ENCODE results near the gene ADSS1.

The ADSS1 gene

GRCh38 chr14:104735830-104736642 lies 12.0 kb downstream of the ADSS1 start:
- no peak overlapping the region for H2AFZ ChIP-seq (ENCODE audit: low read length)

GRCh38 chr14:104738375-104739019 lies 14.5 kb downstream of the ADSS1 start:
- H3F3A ChIP-seq (ENCODE audit: insufficient read depth, low read length) = no peaks in the 10 kb centered on the region
- no peak for TF ChIP-seq EZH2 (IDR thresholded peaks at IDR 0.05; ENCODE audit: borderline replicate concordance, low read length)
- H3K4me1 ChIP-seq (ENCODE audit: insufficient read depth, low read length, severe bottlenecking) = no peaks in the 10 kb centered on the region
- no peak overlapping the region for H3K4me3 ChIP-seq (ENCODE audit: low read depth, low read length, poor library complexity, severe bottlenecking)
- no peaks in the 10 kb centered on the region for H3K79me2 ChIP-seq (ENCODE audit: insufficient read depth, low read length)
- H3K9me2 ChIP-seq (ENCODE audit: low read depth, low read length) = no peaks in the 10 kb centered on the region
- H3K27me3 ChIP-seq (ENCODE audit: insufficient read depth, low read length) = peaks cover 32% of the 10 kb centered on the region; the same call in 1 of the 2 replicates
- no peak overlapping the region for H3K9ac ChIP-seq (ENCODE audit: low read length)
- H2AFZ ChIP-seq (ENCODE audit: low read length) = no peak overlapping the region
- H4K20me1 ChIP-seq (ENCODE audit: insufficient read depth, low read length) = no peaks in the 10 kb centered on the region
- no peak overlapping the region for H3K27ac ChIP-seq (ENCODE audit: low read depth, low read length, poor library complexity, severe bottlenecking)
- no peaks in the 10 kb centered on the region for H3K36me3 ChIP-seq (ENCODE audit: insufficient read depth, low read length)
- no peak overlapping the region for H3K4me2 ChIP-seq (ENCODE audit: low read length)
- no peaks in the 10 kb centered on the region for H3K9me3 ChIP-seq (ENCODE audit: low read length)

More at GRCh38 chr14:104735830-104736642, 12.0 kb downstream of the ADSS1 start:
- Histone ChIP-seq H3K9ac (ENCODE audit: low read length) (no peak overlapping the region), H3K4me3 (ENCODE audit: low read depth, low read length, poor library complexity, severe bottlenecking) (no peak overlapping the region), H3K4me1 (ENCODE audit: insufficient read depth, low read length, severe bottlenecking) (no peaks in the 10 kb centered on the region), H3K27ac (ENCODE audit: low read depth, low read length, poor library complexity, severe bottlenecking) (no peak overlapping the region), H3K9me3 (ENCODE audit: low read length) (no peaks in the 10 kb centered on the region), H3K36me3 (ENCODE audit: insufficient read depth, low read length) (no peaks in the 10 kb centered on the region), H4K20me1 (ENCODE audit: insufficient read depth, low read length) (no peaks in the 10 kb centered on the region), H3K27me3 (ENCODE audit: insufficient read depth, low read length) (peaks cover 28% of the 10 kb centered on the region; the same call in 1 of the 2 replicates), H3K4me2 (ENCODE audit: low read length) (no peak overlapping the region), H3K79me2 (ENCODE audit: insufficient read depth, low read length) (no peaks in the 10 kb centered on the region), H3F3A (ENCODE audit: insufficient read depth, low read length) (no peaks in the 10 kb centered on the region), H3K9me2 (ENCODE audit: low read depth, low read length) (no peaks in the 10 kb centered on the region)
- no peak for TF ChIP-seq CTCF (IDR thresholded peaks at IDR 0.05; ENCODE audit: low read length)
- TF ChIP-seq EZH2 (IDR thresholded peaks at IDR 0.05; ENCODE audit: borderline replicate concordance, low read length) = no peak

GRCh38 chr14:104739026-104739425 lies 15.0 kb downstream of the ADSS1 start:
- Histone ChIP-seq H3K9me2 (ENCODE audit: low read depth, low read length) (no peaks in the 10 kb centered on the region), H3K4me1 (ENCODE audit: insufficient read depth, low read length, severe bottlenecking) (no peaks in the 10 kb centered on the region), H4K20me1 (ENCODE audit: insufficient read depth, low read length) (no peaks in the 10 kb centered on the region), H3K9me3 (ENCODE audit: low read length) (no peaks in the 10 kb centered on the region), H3K79me2 (ENCODE audit: insufficient read depth, low read length) (no peaks in the 10 kb centered on the region), H2AFZ (ENCODE audit: low read length) (no peak overlapping the region), H3K27me3 (ENCODE audit: insufficient read depth, low read length) (peaks cover 32% of the 10 kb centered on the region; the same call in 1 of the 2 replicates), H3K4me3 (ENCODE audit: low read depth, low read length, poor library complexity, severe bottlenecking) (no peak overlapping the region), H3K4me2 (ENCODE audit: low read length) (no peak overlapping the region), H3K9ac (ENCODE audit: low read length) (no peak overlapping the region), H3K27ac (ENCODE audit: low read depth, low read length, poor library complexity, severe bottlenecking) (no peak overlapping the region), H3K36me3 (ENCODE audit: insufficient read depth, low read length) (no peaks in the 10 kb centered on the region), H3F3A (ENCODE audit: insufficient read depth, low read length) (no peaks in the 10 kb centered on the region)
- TF ChIP-seq EZH2 (IDR thresholded peaks at IDR 0.05; ENCODE audit: borderline replicate concordance, low read length) (no peak), CTCF (IDR thresholded peaks at IDR 0.05; ENCODE audit: low read length) (no peak)
